A204.1 (cell line): Measurements from ENCODE around the gene CAMK1D.
"Not testable (repeated sequence)": the region's sequence is repeated elsewhere in the genome, so short reads cannot be mapped to it uniquely, and the experiment has no call there.

Experiments used
- FAIRE-seq: peaks from 2 replicates; lab custom pipeline; 2012; peaks lifted over from hg19 to GRCh38; lab: Jason Lieb, UNC

CAMK1D gene

GRCh38 chr10:12340937-12341336 lies 8.4 kb upstream of the CAMK1D start:
- no peak for FAIRE-seq

GRCh38 chr10:12341526-12341925 lies 7.8 kb upstream of the CAMK1D start:
- no peak for FAIRE-seq

- FAIRE-seq, result no peak
Observed at GRCh38 chr10:12344375-12345110, 4.8 kb upstream of the CAMK1D start.

GRCh38 chr10:12346707-12347106 lies 2.6 kb upstream of the CAMK1D start:
- no peak for FAIRE-seq

- FAIRE-seq, result no peak
Observed at GRCh38 chr10:12348294-12348869, 965 bp upstream of the CAMK1D start.

GRCh38 chr10:12349629-12350166 lies 351 bp downstream of the CAMK1D start:
- no peak for FAIRE-seq

GRCh38 chr10:12350167-12350872 lies 973 bp downstream of the CAMK1D start:
- FAIRE-seq, result no peak

GRCh38 chr10:12350925-12351324 lies 1.6 kb downstream of the CAMK1D start:
- FAIRE-seq, result no peak

GRCh38 chr10:12351447-12351846 lies 2.1 kb downstream of the CAMK1D start:
- no peak for FAIRE-seq

- FAIRE-seq, result no peak
Observed at GRCh38 chr10:12351889-12352288, 2.5 kb downstream of the CAMK1D start.

GRCh38 chr10:12353399-12354242 lies 4.3 kb downstream of the CAMK1D start:
- no peak for FAIRE-seq

GRCh38 chr10:12354696-12355095 lies 5.3 kb downstream of the CAMK1D start:
- FAIRE-seq, result not testable (repeated sequence)

GRCh38 chr10:12355384-12355783 lies 6.0 kb downstream of the CAMK1D start:
- no peak for FAIRE-seq

GRCh38 chr10:12357525-12358151 lies 8.3 kb downstream of the CAMK1D start:
- FAIRE-seq, result no peak

- no peak for FAIRE-seq
Observed at GRCh38 chr10:12358863-12359564, 9.7 kb downstream of the CAMK1D start.

GRCh38 chr10:12360461-12360860 lies 11.1 kb downstream of the CAMK1D start:
- no peak for FAIRE-seq

- FAIRE-seq, result not testable (repeated sequence)
Observed at GRCh38 chr10:12361115-12361514, 11.8 kb downstream of the CAMK1D start.

- no peak for FAIRE-seq
Observed at GRCh38 chr10:12364559-12364958, 15.2 kb downstream of the CAMK1D start.

- no peak for FAIRE-seq
Observed at GRCh38 chr10:12367272-12367671, 17.9 kb downstream of the CAMK1D start.

- FAIRE-seq, result no peak
Observed at GRCh38 chr10:12369982-12370381, 20.6 kb downstream of the CAMK1D start.

GRCh38 chr10:12372846-12373245 lies 23.5 kb downstream of the CAMK1D start:
- FAIRE-seq, result no peak
